Measurements from ENCODE around the gene MORC4.
A peak's percentile ranks its signal among the peaks of the same experiment; 100 is the strongest.
"Not testable (repeated sequence)": the region's sequence is repeated elsewhere in the genome, so short reads cannot be mapped to it uniquely, and the experiment has no call there.

The MORC4 gene

DNA sequence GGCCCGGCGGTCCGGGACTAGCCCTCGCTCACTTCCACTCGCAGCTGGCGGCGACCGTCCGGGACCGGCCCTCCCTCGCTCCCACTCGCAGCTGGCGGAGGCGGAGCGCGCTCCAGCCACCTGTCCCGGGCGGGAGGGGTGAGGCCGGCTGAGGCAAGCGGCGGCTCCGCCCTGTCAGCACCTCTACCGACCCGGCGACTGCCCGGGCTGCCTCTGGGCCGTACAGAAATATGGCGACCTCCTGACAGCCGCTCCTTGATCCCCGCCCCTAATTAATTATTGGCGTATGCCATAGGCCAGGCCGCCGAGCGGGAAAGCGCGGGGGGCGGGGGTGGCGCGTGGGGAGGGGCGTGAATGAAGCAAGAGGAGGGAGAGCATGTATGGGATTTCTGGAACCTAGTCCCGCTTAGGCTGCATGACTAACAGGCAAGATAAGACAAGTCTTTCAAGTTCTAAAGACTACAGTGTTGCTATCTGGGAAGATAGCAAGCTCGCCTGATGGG is at the start of gene MORC4:
Gene MORC4 (minus strand): TSS at position 200 of the 503 bp plus-strand sequence. CDS start 243 bp downstream, outside the sequence.
- DNase-seq = peak; percentile 72

DNA sequence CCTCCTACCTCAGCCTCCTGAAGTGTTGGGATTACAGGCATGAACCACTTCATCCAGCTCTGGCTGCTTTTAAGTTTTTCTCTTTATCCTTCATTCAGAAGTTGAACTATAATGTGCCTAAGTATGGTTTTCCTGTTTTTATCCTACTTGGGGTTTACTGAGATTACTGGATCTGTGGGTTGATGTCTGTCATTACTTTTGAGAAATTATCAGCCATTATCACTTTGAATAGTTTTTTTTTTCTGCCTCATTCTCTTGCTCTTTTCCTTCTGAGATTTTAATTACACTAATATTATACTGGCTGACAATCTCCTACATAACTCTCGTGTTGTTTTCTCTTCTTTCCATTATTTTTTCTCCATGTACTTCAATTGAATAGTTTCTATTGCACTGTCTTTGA is 47.6 kb upstream of the MORC4 start:
- DNase-seq = no peak

DNA sequence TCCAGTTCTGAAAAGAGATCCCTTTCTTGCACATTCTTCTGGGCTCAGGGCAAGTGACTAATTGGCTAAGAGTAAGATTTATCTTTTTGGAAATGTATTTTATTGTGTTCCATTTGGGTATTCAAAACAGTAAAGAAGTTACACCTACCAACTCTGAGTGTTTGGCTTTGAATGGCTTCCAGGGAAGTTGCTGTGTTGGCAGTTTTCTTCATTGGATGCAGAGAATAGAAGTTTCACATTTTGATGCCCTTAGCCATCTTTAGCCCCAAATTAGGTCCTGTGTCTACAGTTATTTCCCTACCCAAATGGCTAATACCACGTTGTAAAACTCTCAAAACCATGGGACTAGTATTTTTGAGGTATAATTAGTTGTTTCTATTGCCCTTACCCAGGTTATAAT is 29.7 kb upstream of the MORC4 start:
- DNase-seq = no peak

DNA sequence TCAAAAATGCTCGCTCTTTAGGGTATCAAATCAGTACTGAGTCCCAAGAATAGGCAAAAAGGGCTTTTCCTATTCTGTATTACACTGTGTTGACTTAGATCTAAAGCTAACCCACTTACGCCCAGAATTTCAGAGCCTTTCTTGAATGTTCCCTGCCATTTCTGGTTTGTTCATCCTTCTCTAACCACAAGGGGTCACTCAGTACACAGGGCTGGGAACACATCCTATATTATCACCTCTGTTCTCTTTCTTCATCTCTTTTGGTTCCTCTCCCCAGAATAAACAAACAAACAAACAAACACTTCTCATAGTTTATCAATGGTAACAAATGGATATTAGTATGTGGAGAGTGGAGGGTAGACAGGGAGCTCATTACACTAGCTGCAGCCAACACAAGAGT is 25.5 kb upstream of the MORC4 start:
- no peak for DNase-seq

DNA sequence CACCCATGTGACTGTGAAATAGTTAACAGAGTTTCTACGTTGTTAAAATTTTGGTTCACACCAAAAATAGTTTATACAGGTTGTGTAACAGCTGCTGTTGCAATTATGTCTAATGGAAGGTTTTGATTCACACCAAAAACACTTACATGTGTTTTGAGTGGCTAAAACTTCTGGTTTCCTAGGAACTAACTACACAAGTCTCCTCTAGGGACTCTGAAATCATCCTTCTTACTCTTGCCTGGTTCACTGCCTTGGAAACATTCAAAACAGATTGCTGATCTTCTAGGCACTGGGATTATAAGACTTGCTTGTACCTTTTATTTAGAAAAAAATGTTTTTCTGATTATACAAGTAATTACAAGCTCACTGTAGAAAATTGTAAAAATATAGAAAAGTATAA is 14.9 kb upstream of the MORC4 start:
- no peak for DNase-seq

DNA sequence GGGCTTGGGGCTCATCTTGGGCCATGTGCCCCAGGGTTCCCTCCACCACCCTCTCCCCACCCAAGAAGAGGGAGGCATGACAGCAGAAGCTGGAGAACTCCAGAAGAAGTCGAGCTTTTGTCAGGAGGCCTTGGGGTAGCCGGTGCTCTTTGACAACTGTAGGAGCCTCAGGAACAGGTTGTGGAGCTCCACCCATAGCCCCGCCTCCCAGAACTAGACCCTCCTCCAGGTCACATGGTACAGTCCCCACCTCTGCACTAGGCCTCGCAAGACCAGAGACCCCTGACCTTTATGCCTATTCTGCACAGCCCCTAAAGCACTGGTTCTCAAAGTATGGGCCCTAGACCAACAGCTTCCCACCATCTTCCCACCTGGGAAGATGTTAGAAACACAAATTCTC is 8.0 kb upstream of the MORC4 start:
- no peak for DNase-seq

DNA sequence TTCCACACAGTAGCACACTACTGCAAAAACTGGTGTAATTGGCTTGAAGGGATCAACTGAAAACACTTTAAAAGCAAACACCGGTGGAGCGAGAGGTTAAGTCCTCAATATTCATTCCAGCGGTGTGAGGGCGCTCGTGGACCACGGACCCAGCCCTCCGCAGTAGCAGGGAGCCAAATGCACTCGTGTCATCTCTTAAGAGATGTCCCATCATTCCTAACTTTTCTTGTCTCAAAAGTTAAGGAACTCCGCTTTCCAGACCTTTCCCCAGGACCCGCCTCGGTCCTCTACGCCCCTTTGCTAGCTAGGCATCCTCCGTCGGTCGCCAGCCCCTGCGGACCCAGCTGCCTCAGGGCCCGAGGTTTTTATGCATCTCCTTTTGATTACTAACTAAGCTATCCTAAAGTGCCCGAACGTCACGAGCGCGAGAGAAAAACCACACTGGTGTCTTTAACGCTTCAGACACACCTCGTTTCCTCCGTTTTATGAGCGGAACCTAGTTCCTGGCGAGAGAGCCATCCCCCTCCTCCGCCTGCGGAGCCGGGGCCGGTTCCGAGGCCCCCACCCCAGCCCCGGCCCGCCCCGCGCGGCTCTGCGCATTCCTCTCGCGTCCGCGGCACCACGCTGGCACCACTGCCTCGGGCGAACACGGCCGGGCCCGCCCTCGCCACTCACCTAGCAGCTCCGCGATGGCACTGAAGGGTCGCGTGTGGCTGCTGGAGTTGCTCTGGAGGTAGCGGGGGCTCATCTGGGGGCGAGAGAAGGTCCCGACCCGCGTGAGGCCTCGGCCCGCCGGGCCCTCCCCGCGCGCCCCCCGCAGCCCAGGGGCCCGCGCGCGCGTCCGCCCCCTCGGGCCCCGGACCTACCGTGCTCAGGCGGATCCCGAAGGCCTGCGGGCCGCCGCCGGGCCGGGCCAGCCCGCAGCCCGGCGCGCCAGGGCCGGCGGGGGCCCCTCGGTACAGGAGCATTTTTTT is 723 bp downstream of the MORC4 start:
- peak; percentile 56 for DNase-seq

DNA sequence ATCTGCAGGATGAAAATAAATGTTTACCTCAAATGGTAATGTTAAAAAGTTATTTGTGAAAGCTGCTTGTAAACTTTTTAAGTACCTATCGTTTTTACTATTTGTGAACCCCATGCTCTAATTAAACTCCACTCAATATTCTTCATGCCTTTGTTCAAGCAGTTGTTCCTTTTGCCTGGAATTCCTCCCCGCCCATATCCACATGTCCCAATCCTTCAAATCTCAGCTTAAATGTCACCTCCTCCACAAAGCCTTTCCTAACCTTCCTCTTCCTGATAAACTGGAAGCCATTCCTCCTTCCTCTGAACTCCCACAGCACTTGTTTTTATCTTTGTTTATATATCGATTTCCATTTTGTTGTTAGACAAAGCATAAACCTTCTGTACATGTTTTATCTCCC is 2.4 kb downstream of the MORC4 start:
- no peak for DNase-seq

DNA sequence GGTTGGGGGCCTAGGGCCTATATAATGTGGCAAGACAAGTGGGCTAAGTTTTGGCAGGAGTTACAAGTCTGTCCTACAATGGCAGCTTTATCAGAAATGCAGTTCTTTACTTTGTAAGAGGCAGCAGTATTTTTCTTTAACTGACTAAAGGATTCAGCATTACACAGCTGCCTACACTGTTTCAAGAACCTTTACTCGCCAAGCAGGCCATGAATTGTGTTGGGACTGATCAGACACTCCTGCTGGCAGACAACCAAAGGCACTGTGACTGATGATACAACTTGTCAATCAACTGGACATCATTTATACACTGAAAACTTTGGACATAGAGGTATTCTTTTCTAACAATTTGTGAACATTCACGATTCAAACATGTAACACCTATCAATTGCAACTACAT is 4.3 kb downstream of the MORC4 start:
- DNase-seq = no peak

DNA sequence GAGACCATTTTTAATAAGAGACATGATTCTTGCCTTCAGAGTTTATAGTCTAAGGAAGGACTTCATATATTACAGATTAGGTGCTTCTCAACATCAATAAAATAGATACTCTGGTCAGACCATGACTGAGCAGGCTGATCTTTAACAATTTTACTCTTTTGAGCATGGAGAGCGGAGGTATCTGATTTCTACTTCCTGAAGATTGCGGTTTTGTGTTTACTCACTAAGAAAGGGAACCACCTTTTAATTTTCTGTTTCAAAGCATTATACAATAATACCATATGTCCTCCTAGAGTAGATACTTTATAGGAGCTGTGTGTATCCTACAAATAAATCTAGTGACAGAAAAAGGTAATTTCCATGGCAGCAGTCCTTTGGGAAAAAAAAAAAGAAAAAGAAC is 12.5 kb downstream of the MORC4 start:
- no peak for DNase-seq

DNA sequence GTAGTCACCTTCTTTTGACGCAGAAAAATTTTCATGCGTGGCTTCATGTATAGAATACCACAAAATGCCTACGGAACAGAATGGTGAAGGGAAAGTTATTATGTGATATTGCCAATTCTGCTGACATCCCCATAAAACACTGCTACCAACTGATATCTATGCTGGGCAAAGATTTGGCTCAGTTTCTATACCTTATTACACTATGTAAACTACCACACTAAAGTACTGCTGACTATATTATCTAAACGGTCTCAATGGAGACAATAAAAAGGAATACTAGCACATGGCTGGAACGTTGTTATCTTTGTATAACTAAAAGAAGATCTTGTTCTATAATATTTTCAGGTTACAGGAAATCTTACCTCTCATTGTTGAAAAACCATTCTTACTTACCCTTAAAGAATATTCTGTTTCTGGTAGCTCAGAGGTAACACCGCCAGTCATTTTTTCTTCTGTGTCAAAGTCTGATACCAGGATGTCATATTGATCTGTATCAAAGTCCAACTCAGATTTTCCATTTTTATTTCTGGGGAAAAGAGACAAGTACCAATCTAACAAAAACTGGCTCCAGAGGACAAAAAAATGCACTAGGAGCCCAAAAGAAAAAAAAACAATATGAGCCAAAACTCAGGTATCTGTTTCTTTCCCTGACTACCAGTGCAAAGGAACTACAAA is 18.9 kb downstream of the MORC4 start:
- no peak for DNase-seq

DNA sequence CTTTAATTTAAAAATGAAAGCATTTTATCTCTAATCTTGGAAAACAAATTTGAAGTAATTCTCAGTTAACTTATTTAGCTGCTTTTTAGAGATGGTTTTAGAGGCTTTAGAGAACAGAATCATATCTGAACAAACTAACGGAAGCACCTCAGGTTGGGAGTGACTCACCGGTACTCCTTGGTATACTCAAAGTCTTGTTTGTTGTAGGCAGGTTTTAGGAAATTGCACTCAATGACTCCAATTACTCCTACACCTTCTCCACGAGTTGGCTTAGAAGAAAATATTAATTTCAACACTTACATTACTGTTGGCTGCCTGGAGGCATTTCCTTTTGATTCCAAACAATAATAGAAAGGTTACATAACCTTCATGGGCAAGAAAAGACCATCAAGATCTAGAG is 23.6 kb downstream of the MORC4 start:
- no peak for DNase-seq

DNA sequence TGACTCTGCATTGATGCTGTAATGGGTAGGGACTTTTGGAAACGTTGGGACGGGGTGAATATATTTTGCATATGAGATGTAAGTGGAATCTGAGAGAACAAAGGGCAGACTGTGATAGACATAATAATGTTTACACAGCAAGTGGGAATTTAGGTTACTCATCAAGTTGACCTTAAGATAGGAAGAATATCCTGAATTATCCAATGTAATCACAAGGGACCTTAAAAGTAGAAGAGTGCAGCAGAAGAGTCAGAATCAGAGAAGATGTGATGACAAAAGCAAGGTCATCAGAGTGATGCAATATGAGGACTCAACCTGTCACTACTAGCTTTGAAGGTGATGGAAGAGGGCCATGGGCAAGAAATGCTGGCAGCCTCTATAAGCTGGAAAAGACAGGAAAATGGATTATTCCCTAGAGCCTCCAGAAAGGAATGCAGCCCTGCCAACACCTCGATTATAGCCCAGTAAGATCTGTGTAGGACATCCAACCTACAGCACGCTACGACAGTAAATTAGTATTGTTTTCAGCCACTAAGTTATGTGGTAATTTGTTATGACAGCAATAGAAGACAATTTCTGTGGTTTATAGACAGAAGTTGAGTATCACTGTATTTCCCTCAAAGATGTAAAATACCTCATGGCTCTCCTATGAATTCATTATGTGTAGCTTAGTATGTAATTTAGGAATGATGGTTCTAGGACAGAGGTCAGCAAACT is 26.4 kb downstream of the MORC4 start:
- no peak for DNase-seq

DNA sequence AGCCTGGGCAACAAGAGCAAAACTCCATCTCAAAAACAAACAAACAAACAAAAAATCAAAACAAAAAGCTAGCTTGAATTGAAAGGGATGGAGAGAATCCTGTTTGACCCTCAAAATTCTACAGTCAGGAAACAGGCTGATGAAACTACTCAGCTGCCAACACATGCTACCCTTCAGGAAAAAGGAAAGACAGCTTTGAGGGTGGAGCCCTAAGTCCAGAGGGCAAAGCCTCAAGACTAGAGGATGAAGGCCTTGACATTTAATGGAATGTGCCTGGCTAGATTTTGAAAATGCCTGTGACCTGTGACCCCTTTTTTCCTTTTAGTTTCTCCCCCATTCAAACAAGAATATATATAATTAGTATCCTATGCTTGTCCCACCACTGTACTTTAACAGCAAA is 27.1 kb downstream of the MORC4 start:
- no peak for DNase-seq

DNA sequence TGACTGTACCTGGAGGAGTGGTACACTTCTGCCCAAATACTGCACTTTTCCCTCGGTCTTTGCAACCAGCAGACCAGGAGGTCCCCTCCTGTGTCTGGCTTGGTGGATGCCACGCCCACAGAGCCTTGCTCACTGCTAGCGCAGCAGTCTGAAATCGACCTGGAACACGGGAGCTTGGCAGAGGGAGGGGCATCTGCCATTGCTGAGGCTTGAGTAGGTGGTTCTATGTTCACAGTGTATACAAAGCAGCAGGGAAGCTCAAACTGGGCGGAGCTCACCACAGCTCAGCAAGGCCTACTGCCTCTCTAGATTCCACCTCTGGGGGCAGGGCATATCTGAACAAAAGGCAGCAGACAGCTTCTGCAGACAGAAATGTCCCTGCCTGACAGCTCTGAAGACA is 33.5 kb downstream of the MORC4 start:
- not testable (repeated sequence) for DNase-seq

DNA sequence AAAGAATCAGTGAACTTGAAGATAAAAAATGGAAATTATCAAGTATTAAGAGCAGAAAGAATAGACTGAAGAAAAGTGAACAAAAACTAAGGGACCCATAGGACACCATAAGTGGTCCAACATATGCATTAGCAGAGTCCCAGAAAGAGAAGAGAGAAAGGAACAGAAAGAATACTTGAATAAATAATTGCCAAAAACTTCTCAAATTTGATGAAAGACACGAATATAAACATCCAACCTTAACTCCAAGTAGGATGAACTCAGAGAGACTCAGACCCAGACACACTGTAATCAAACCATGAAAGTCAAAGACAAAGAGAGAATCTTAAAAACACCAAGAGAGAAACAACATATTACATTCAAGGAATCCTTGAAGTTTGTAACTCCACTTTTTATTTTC is 35.7 kb downstream of the MORC4 start:
- DNase-seq = no peak

DNA sequence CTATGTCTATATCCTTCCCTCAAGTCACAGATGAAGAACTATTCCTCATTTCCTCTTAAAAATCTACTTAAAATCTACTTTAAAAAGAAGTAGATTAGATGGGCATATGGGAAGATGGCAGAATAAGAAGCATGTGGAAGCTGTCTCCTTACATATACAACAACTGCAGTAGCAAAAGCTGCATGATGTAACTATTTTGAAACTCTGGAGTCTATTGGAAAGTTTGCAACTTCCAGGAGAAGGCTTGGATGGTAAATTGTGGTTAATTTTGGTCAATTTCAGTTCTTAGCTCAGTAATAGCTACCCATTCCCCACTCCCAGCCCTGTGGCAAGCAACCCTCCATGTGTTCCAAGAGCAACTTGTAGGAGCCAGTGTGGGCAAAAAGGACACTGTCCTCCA is 36.9 kb downstream of the MORC4 start:
- no peak for DNase-seq

DNA sequence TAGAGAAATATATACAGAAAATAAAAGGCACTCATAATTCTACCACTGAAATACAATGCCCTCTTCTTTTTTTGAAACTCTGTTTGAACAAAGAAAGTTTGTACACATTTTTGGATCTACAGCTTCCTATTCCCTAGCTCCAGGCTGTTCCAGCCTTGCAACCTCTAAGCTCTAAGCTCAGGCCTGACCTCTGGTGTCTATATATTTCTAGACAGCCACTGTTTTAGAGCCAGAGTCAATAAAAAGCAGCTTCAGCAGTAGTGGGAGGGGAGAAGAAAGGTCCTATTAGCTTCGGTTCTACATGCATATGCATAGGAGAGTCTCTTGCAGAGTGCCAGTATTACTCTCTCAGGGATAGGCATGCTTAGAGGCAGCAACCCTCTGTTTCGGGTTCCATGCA is 40.1 kb downstream of the MORC4 start:
- DNase-seq = no peak

DNA sequence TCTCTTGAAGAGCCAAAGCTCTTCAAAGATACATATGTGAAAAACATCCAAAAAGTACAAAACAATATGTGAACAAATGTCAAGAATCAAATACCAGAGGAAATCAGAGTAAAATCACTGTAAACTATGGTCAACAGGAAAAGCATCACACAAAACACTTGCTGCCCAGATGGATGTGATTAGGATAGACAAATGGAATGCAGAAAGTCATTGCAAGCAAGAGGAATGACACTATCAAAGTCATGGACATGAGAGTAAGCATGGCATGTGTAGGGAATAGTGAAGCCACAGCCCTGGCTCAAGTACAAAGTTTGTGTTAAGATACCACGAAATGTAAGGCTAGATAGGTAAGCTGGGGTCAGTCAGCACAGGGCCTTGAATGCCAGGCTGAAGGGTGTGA is 42.2 kb downstream of the MORC4 start:
- DNase-seq = no peak

DNA sequence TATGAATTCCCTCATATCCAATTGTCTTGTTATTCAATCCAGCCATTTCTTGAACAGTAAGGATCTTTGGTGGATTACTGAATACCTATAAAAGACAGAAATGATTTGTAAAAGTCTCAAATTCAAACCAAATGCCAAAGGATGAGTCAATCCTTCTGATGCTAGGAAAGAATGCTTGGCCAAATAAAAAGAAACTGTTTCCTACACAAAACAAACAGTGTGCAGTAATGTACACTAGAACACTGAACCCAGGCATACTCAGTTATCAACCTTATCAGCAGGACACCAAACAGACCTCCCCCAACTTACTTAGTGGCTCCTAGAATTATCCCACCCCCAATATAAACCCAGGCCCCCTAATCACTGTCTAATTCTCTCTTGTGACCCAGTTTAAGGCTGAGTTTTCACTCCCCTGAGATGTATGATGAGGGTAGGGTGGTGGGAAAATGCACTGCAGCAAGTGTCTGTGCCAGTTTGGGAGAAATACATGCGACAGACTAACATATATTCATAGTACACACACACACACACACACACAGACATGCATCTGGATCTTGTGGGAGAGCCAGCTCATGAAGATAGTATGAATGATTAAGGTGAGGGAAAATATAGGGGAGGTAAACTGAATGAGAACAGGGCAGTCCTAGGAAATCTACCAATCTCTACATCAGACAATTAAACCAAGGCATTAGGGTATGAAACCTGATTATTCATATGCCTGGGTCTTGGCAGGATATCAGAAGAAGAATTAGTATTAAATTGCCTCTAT is 44.8 kb downstream of the MORC4 start:
- no peak for DNase-seq

DNA sequence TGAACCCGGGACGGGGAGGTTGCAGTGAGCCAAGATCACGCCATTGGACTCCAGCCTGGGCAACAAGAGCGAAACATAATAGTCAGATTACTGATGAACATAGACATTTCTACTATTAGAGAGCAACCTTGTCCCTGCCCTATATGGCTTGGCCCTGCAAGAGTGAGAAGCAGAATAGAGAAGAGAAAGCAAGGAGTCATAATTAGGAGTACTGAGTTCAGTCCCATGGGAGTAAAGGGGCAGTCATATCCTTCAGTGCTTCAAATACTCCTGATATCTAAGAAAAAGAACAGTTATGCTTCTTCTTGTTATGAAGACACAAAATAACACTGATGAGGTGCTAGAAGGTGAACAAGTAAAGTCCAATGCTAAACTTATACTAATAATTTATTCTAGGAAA is 46.0 kb downstream of the MORC4 start:
- no peak for DNase-seq

DNA sequence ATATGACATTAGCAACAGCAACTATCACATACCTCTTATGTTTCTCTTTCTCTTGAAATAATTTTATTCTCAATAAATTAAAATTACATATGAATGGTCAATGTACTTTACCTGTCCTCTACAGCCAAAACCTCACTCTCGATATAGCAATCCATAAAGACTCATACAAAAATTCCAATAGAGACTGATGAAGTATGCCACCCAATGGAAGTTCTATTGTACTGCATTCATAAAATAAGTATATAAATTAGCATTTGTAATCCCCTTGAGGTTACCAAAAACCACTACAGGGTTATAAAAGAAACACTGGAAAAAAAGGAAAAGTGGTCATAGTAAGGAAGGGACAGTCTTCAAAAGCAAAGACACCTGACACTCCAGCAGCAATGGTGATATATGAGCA is 47.0 kb downstream of the MORC4 start:
- DNase-seq = no peak

DNA sequence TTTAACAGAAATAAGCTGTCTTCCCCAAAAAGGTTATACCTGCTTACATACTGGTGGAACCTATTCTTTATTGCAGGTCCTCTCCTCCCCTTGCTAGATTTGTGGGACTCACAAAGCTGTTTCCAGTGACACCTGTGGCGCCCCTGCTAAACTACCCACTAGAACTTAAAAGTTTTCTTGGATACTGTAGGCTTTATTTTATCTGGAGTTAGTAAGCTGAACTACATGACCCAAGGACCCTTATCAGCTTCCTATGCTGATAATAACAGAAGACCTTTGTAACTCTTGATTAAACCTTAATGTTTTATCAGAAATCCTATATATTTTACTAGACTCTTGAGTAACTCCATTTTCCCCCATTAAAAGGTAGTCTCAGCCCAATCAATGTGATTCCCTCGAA is 47.5 kb downstream of the MORC4 start:
- no peak for DNase-seq

Measured in activated CD8-positive, alpha-beta memory T cell treated with anti-CD3 and anti-CD28 coated beads, Interleukin-2, amount 50 U/mL, for 48 hours (primary cell).